GM21576 (cell line): ENCODE measurements around the gene XPA.
"Not testable (repeated sequence)": the region's sequence is repeated elsewhere in the genome, so short reads cannot be mapped to it uniquely, and the experiment has no call there.

Experiments used
- ATAC-seq: cut with Tn5 transposase; IDR thresholded peaks from one replicate; pipeline ENCODE4 v1.9.1; 2021; ENCODE audit warnings: mild to moderate bottlenecking, moderate library complexity; ENCODE audit not compliant: unreplicated experiment

Gene XPA

DNA sequence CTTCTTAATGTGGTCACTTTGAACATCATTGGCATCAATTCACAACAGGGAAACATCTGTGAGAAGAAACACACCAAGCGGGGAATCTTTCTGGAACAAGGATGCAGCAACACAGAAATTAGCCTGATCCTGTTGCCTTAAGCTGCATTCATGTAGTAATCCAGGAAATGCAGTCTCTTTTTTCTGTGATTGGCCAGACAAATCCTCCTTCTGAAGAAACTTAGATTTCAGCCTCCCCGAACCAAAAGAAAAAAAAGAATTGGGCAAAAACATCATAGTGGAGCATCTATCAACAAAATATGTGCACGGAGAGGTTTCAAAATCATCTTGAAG is 7.2 kb upstream of the XPA start:
- no peak for ATAC-seq

- ATAC-seq = no peak
These were observed 6.6 kb upstream of the XPA start for GRCh38 chr9:97703437-97704344.

DNA sequence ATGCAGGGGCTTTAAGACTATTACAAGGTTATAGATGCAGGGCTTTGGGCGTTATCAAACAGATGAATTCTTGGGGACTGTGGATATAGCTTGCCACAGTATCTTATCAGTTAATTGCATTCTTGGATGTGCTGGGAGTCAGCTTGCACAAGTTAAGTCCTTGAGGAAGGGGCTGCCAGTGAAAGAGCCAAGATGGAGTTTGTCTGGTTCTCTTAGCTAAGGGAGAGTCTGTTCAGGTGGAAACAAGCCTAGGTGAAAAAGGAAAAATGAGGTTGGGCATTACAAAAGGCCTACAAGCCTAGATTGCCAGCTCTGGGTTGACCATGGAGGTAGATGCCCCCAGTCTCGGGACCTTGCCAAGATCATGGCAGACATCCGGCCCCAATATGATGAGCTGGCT is 2.7 kb upstream of the XPA start:
- ATAC-seq = not testable (repeated sequence)

DNA sequence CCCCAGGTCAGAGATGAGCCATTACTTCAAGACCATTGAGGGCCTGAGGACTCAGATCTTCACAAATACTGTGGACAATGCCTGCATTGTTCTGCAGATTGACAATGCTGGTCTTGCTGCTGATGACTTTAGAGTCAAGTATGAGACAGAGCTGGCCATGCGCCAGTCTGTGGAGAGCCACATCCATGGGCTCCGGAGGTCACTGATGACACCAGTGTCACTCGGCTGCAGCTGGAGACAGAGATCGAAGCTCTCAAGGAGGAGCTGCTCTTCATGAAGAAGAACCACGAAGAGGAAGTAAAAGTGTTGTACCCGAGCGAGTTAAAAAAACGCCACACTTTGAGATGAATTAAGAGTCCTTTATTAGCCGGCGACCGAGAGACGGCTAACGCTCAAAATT is 2.1 kb upstream of the XPA start:
- ATAC-seq = not testable (repeated sequence)

DNA sequence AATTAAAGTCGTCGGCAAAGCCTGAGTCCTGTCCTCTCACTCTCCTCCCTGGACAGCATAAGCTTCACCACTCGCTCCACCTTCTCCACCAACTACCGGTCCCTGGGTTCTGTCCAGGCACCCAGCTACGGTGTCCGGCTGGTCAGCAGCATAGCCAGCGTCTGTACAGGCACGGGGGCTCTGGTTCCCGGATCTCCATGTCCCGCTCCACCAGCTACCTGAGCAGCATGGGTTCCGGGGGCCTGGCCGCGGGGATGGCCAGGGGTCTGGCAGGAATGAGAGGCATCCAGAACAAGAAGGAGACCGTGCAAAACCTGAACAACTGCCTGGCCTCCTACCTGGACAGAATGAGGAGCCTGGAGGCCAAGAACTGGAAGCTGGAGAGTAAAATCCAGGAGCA is 1.7 kb upstream of the XPA start:
- ATAC-seq = no peak

DNA sequence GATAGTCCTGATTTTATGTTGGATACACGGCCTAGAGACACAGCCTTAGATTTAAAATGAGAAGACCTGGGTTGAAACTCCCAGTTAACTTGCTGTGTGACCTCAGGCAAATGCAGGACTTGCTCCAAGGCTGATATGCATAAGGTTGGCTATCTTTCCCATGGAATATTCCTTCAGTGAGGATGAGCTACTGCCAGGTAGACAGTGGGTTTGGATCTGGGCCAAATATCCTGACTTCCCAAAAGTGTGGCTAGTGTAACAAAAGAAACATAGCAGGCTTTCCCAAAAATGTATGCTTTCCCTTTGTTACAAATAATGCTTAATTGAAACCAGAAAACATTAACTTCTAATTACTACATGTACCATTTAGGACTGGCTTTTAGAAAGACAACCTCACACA is 697 bp upstream of the XPA start:
- no peak for ATAC-seq

GRCh38 chr9:97695995-97696802 is 941 bp downstream of the XPA start:
- no peak for ATAC-seq

GRCh38 chr9:97695390-97695789 is 1.8 kb downstream of the XPA start:
- no peak for ATAC-seq

GRCh38 chr9:97694769-97695168 is 2.4 kb downstream of the XPA start:
- ATAC-seq = no peak

DNA sequence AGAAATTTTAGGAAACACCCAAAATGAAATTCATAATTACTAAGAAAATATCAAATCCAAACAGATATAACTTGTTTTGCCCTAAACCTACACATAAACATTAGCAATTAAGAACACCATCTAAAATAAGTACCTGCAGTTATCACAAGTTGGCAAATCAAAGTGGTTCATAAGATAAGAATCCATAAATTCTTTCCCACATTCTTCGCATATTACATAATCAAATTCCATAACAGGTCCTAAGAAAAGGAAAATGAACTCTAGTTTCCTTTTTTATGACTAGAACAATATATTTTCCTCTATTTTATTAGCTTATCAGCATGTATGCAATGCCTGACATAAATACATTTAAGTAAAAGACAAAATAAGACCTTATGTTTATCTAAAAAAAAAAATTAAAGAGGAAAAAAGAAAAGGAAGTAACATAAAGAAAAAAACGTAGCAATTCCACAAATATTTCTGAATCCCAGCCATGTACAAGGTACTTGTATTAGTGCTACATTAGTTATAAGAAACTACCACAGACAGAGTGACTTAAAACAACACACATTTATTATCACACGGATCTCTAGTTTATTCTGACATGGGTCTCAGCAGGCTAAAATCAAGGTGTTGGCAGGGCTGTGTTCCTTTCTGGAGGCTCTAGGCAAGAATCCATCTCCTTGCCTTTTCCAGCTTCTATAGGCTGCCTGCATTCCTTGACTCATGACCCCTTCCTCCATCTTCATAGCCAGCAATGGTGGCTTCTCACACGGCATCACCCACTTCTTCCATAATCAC is 7.5 kb downstream of the XPA start:
- no peak for ATAC-seq

DNA sequence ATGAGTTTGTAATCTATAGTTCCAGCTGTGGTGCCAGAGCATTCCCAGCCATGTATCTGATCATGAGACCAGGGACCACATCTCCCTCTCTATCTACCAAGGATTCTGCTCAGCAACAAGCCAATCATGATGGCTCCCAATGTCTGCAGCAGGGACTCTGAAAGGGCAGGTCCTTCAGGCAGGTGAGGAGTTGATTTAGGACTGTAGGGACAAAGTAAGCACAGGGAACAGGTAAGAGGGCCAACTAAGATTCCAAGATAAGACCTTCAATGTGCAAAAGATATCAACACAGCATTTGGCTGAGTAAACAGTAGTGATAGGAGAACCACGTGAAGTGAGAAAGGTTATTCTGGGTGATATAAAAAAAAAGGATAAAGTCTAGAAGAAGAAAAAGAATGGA is 8.5 kb downstream of the XPA start:
- ATAC-seq = no peak

DNA sequence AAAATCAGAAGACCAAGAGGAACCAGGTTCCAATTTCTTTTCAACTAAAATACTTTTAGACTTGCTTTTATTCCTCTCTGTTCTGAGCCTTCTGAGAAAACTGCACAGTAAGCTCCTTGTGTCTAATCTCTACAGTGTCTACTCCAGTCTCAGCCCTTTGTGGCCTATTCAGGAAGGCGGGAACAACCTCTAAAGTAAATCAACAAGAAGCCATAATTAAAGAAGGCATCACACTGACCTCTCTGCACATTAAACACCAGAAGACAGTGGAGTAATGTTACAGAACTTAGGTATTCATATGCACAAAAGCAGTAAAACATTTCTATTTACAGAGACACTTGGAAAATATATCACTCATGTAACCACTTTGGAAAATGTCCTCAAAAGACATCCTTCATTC is 14.9 kb downstream of the XPA start:
- no peak for ATAC-seq

- no peak for ATAC-seq
These were observed 21.5 kb downstream of the XPA start for GRCh38 chr9:97675655-97676054.

GRCh38 chr9:97673922-97674321 is 23.2 kb downstream of the XPA start:
- no peak for ATAC-seq

DNA sequence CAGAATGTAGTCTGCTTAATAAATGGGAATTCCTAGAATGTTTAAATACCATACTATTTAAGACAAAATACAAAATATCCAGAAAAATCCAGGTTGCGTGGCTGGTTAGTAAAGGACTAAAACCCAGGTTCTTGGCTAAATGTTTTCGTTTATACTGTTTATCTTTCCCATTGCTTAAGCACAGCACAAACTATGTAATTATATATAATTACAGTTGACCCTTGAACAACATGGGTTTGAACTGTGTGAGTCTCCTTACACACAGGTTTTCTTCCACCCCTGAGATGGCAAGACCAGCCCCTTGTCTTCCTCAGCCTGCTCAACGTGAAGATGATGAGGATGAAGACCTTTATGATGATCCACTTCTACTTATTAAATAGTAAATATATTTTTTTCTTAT is 24.7 kb downstream of the XPA start:
- no peak for ATAC-seq

- no peak for ATAC-seq
These were observed 26.6 kb downstream of the XPA start for GRCh38 chr9:97670586-97670985.

DNA sequence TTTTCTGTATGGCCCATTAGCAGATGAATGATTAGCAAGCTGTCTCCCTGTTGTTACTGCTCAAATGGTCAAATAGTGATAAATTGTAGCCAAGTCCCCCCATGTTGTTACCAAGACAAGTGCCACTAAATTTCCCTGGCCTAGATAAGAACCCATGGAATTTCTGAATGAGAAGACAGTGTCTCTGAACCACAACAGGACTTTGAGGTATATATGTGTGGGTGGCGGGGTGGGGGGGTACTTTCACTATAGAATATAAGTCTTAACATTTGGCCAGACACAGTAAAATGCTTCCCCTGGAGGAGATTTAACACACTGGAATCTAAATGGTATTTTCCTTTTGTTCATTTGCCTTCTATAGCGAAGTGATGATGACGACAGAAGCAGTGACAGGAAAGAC is 28.7 kb downstream of the XPA start:
- ATAC-seq = no peak

- ATAC-seq = no peak
These were observed 30.0 kb downstream of the XPA start for GRCh38 chr9:97666907-97667686.

DNA sequence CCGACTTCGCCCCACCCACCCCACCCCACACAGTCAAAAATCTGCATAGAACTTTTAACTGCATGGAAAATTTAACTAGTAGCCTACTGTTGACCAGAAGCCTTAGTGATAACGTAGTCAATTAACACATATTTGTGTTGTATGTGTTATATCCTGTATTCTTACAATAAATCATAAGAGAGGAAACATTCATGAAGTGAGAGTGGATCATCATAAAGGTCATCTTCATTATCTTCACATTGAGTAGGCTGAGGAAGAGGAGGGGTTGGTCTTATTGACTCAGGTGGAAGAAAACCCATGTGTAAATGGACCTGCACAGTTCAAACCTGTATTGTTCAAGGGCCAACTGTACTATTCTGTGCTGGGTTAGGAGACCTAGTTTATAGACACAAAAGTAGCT is 31.4 kb downstream of the XPA start:
- ATAC-seq = no peak

DNA sequence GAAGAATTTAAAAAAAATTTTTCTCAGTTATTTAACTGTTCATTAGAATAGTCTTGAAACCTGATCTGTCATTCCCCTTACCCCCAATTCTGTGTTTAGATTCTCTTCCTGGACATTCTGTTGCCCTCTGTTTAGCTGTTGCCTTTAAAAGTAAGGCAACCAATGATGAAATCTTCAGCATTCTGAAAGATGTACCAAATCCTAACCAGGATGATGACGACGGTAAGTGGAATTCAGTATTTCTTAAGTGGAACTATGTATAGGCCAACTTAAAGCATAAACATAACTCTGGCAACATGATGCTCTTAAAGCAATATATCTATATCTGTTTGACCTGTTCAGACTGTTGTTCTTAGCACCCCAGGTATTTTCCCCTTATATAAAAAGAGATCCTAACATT is 36.3 kb downstream of the XPA start:
- no peak for ATAC-seq

- no peak for ATAC-seq
These were observed 36.8 kb downstream of the XPA start for GRCh38 chr9:97660340-97660739.
